GM13976 (cell line): ENCODE measurements around the gene RNF5.
"Not testable (repeated sequence)": the region's sequence is repeated elsewhere in the genome, so short reads cannot be mapped to it uniquely, and the experiment has no call there.

Experiments used
- DNase-seq: peaks from one replicate; pipeline ENCODE4 v3.0.0; 2012; ENCODE audit warnings: low spot score
- CTCF ChIP-seq: IDR thresholded peaks from 2 replicates; pipeline ENCODE4 v1.5.1; 2012; ENCODE audit warnings: borderline replicate concordance, mild to moderate bottlenecking; ENCODE audit not compliant: insufficient read depth; ENCODE audit errors: extremely low read depth, missing control alignments, control extremely low read depth
- in situ Hi-C: fragments of 300-500 bp; cut with MboI; formaldehyde crosslinking; loops from one replicate; pipeline ENCODE4 v1.12.0; 2022; ENCODE audit warnings: low sequenced_read_pairs, mixed read lengths, inconsistent platforms; ENCODE audit not compliant: unreplicated experiment

The RNF5 gene

DNA sequence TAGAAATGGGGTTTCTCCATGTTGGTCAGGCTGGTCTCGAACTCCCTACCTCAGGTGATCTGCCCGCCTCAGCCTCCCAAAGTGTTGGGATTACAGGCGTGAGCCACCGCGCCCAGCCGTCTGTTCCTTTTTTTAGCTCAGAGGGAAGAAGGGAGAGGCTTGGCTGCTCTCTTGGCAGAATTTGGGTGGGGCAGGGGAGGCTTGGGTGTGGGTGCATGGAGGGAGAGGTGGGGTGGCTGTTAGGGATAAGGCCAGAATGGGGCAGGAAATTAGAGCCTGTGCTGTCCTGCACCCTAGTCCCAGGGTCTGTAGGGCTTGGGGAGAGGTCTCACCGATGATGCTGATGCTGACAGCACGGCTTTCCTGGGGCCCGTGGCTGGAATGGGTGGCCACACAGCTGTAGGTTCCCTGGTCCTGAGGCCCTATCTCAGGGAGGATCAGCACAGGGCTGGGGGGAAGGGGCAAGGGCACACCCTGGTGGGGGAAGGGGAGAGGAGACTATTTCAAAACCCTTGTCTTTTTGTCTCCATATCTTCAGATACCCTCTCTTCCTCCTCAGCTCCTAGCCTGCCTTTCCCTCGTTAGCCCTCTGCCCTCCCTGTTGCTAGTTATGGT is 3.8 kb downstream of the RNF5 start:
- in situ Hi-C loops, result no loop called here
- no peak for DNase-seq
- no peak for TF ChIP-seq CTCF

- DNase-seq, result no peak
- TF ChIP-seq CTCF, result no peak
- in situ Hi-C loops, result no loop called here
These were observed 4.4 kb downstream of the RNF5 start for GRCh38 chr6:32182555-32182981.

GRCh38 chr6:32183030-32183429 is 4.8 kb downstream of the RNF5 start:
- in situ Hi-C loops, result no loop called here
- TF ChIP-seq CTCF, result no peak
- no peak for DNase-seq

GRCh38 chr6:32183483-32184083 is 5.4 kb downstream of the RNF5 start:
- no peak for TF ChIP-seq CTCF
- no peak for DNase-seq
- in situ Hi-C loops, result no loop called here

GRCh38 chr6:32184084-32184640 is 6.0 kb downstream of the RNF5 start, which contains the start of gene AGER:
AGER (minus strand) TSS chr6:32184253; CDS start chr6:32184222, 31 bp downstream.
- no peak for TF ChIP-seq CTCF
- DNase-seq, result no peak
- in situ Hi-C loops, result no loop called here

DNA sequence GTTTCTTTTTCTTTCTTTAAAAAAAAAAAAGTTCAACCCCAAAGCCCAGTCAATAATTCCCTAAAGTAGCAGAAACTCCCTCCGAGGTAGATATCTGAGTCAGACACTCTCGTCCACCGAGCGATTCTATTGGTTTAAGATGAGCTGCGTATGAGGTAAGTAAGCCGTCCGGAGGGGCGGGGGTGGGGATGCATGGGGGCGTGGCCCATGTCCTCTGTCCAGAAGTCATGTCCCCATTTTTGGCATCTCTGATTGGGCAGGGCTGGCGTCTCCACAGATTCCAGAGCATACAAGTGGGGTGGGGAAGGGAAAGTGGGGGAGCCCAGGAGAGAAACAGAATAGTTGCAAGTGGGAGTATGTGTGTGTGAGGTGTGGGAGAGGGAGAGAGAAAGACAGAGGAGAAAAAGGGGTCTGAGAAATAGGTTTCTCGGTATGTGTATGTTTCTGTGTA is 7.5 kb downstream of the RNF5 start:
- in situ Hi-C loops, DNase-seq: not testable (repeated sequence)

GRCh38 chr6:32186151-32186840 is 8.1 kb downstream of the RNF5 start:
- DNase-seq, in situ Hi-C loops: not testable (repeated sequence)
